HG03045 (cell line): Measurements from ENCODE around the gene PTPRJ.
"Not testable (repeated sequence)": the region's sequence is repeated elsewhere in the genome, so short reads cannot be mapped to it uniquely, and the experiment has no call there.

Source experiments
- ATAC-seq: cut with Tn5 transposase; IDR thresholded peaks from one replicate; pipeline ENCODE4 v1.9.1; 2021; ENCODE audit warnings: mild to moderate bottlenecking, moderate library complexity; ENCODE audit not compliant: unreplicated experiment

PTPRJ gene

GRCh38 chr11:48184452-48184851 is 204.1 kb downstream of the PTPRJ start:
- no peak for ATAC-seq

- not testable (repeated sequence) for ATAC-seq
Measured at GRCh38 chr11:48190906-48191654, 210.7 kb downstream of the PTPRJ start.

GRCh38 chr11:48193876-48194275 is 213.5 kb downstream of the PTPRJ start:
- no peak for ATAC-seq

DNA sequence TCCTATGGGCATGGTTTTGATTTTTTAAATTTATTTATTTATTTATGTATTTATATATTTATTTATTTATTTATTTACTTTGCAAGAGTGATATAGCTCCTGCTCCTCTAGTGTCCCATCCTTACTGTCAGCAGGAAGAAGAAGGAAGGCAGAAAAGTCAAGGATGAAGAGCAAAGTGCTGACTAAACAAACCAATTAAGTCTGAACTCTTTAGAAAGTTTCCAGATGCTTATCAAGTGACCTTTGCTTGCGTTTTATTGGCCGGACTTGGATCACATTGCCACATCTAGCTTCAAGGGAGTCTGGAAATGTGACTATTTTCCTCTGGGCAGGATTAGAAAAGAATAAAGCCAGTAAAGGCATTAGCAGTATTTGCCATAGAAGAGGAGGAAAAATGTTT is 227.5 kb downstream of the PTPRJ start:
- ATAC-seq, result no peak

GRCh38 chr11:48210052-48210451 is 229.7 kb downstream of the PTPRJ start:
- ATAC-seq, result no peak

- ATAC-seq, result no peak
Measured at GRCh38 chr11:48216510-48216909, 236.2 kb downstream of the PTPRJ start, which contains the start of gene OR4B1. TSS of gene OR4B1 (plus strand) at chr11:48216810. CDS start at chr11:48216810, 0 bp downstream.
